Activated CD4-positive, alpha-beta T cell treated with anti-CD3 and anti-CD28 coated beads, Interleukin-10, Interleukin-2, amounts not matched to agents 100 ng/mL and 50 ng/mL, durations not matched to agents 16 hours and 8 hours (primary cell): Measurements from ENCODE around the gene COX5B.
A peak's percentile ranks its signal among the peaks of the same experiment; 100 is the strongest.

Source experiments
- DNase-seq: peaks from one replicate; pipeline ENCODE4 v3.0.0-alpha.2; 2020

COX5B gene

DNA sequence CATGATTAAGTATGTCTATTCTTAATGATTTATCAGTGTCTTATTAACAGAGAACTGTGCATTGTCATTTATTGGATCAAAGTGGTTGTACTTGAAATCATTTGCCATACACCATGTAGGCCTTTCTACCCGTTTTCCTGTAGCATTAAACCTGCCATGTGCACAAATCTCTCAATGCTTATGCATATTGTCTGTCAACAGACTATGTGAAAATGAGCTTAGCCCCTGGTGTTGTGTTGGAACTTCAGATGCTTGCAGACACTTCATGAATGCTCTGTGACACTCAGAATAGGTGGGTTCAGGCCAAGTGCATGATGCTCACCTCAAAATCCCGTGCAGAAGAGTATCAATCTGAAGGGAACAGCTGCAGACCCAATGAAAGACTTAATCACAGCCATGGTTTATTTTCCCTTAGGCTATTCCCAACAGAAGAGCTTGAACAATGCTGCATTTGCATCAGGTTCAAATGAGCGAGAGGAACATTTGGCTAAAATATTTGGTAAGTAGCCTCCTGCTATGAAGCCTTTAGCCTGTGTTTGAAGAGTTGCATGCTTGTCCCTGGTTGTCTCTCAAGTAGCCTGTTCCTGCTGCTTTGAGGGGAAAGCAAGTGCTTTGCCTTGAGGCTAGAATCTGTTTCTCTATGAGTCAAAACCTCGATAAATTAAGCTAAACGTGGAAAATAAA is 29.7 kb downstream of the COX5B start:
- no peak for DNase-seq

DNA sequence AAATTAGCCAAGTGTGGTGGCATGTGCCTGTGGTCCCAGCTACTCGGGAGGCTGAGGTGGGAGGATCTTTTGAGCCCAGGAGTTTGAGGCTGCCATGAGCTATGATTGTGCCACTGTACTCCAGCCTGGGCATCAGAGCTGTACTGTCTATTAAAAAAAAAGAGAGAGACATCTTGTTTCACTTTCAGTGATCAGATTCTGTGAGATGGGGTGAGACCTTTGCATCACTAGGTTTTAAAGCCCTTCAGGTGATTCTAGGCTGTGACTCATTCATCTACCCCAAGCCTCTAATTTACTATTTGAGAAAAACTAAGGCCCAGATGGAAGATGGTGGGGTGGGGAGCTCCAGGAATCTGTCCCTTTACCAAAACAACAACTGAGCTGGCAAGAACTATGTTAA is 30.8 kb downstream of the COX5B start:
- peak; percentile 45 for DNase-seq

DNA sequence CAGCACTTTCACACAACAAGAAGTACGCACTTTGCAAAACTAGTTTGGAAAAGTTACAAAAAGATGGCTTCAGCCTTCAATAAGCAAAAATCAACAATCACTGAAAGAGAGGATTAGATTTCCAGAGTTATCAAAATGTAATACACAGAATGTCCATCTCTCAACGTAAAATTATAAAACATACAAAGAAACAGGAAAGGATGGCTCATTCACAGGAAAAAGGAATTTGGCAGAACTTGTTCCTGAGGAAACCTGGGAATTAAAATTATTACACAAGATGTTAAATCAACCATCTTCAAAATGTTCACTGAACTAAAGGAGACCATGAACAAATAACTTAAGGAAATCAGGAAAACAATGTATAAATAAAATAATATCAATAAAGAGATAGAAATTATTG is 31.6 kb downstream of the COX5B start:
- no peak for DNase-seq

DNA sequence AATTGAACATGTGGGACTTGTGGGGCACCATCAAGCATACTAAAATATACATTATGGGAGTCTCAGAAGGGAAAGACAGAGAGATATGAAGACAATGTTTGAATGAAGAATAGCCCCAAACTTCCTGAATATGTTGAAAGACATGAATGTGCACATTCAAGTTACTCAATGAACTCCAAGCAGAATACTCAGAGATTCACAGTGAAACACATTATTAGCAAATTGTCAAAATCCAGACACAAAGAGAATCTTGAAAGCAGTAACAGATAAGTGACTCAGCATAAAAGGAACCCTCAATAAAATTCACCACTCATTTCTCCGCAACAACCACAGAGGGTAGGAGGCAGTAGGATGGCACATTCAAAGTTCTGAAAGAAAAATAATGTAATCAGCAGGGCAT is 32.4 kb downstream of the COX5B start:
- no peak for DNase-seq

DNA sequence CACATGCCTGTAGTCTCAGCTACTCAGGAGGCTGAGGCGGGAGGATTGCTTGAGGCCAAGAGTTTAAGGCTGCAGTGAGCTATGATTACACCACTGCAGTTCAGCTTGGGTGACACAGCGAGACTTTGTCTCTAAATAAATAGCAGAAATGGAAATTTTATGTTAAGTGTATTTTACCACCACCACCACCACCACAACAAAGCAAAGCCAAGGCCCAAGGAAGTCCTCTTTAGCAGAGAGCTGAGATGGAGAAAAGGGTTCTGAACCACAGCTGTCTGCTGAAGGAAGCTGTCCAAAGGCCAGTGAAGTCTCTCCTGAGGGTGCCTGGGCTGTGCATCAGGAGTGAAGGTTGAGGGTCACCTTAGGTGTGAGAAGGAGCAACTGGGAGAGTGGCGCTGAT is 41.4 kb downstream of the COX5B start:
- DNase-seq: peak; percentile 26

DNA sequence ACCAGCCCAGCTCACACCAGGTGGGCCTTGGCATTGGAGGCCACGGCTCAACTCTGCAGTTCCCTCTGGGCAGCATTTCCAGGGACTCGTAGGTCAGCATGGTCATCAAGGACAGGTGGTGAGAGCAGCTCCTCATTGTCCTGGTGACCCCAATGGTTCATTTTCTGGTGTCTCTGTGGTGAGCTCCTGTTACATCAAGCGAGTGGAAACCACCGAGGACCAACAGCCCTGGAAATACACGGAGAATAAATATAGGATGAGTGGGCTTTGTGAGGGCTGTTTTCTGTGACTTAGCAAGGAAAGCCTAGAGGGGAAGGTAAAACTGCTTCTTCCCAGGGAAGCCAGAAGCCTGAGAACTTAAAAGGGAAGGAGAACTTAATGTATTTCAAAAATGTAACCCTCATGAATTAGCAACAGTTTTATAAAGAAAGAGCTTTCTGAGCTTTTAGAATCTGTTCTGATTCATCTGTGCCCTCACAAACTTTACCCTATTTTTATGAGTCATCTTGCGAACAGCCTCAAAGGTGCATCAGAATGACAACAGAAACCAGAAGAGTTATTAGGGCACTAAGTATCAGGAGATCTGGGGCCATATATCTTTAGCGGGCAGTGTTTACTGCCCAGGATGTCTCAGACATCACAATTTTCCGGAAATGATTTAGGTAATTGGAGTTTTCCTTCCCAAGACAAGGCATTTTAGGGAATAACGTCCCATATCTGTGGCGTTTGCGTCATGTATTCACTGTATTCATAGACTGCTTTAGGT is 42.4 kb downstream of the COX5B start:
- peak; percentile 80 for DNase-seq

DNA sequence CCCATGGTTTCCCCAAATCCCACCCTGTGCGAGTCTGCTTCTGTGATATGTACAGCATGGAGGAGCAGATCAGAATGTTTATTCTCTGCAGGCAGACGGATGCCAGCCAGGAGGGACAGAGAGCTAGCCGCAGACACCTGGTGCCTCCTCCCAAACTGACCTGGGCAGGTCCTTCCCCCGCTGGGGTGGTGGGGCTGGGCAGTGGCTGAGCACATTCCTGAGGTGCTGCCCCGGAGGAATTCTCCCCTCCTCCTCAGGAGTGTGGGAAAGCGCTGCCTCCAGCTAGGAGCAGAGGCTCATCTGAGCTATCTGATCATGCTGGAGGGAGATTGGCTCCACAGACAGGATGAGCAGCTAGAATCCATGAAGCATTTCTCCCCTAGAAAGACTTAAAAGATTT is 45.3 kb downstream of the COX5B start:
- no peak for DNase-seq

DNA sequence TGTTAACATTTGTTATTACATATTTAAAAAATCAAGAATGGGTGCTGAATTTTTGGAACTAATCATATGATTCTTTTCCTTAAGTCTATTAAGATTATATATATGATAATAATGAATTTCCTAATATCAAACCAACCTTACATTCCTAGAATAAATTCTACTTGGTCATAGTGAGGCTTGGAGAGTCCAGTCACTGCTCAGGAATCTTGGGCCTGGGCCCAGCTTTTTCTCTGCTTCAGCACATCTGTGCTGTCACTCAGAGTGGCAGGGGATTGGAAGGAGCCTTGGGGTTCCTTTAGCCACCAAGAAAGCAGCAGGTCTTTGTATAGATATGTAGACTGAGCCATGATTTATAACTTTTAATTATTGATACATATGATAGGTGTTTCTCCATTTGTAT is 47.6 kb downstream of the COX5B start:
- DNase-seq: no peak

DNA sequence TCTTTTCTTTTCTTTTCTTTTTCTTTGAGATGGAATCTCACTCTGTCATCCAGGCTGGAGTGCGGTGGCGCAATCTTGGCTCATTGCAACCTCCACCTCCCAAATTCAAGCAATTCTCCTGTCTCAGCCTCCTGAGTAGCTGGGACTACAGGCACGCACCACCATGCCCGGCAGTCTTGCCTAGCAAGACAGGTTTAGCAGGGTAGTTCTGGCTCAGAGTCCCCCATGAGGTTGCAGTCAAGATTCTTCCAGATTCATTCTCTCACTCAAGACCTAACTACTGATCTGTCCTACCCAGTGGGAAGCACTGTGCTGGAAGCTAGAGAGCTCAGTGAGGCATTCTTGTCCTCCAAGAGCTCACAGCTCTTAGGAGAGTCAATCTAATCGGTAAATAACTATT is 49.9 kb downstream of the COX5B start:
- no peak for DNase-seq

DNA sequence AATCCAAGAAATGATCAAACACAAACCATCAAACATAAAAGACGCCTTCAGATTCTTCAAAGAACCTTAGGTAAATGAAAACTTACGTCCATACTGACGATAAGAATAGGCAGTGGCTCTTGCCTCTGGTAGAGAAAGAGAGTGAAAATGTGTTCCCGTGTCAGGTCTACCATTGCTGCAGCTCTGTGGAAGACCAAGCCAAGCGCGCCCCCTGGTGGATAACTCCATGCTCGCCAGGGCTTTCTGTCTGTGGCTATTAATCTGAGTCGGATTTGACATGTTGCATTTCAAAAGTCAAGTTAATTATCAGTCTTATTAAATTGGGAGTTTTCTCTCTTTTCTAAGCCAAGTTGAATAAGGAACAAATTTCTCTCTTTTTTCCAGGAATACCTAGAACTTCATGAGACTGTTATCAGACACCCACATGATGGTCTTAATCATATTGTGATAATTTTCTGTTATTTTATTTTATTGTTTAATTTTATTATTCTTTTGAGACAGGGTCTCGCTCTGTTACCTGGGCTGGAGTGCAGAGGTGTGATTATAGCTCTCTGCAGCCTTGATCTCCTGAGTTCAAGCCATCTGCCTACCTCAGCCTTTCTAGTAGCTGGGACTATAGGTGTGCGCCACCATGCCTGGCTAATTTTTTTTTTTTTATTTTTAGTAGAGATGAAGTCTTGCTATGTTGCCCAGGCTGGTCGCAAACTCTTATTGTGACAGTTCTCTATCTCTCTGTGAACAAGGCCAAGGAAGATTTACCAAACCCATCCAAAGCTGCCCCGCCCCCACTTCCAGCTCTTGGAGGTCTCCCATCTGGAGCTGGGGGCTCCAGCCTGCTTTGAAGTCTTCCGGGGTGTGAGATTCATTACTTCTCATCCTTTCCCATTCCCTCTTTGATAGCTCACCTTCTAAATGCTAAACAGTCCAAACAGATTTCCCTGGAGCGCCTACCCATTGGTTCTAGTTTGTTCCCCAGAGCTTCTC is 51.7 kb downstream of the COX5B start:
- DNase-seq: peak; percentile 93
